Coronary artery (tissue), 2 donors: ENCODE measurements around the gene MTHFD1L.

Source experiments
- DNase-seq: peaks from one replicate; pipeline ENCODE4 v3.0.0-alpha.2; 2017; ENCODE audit warnings: low spot score
- H3K27ac ChIP-seq, 2 donors: fragments of 200-600 bp; sonication (generic); one replicate each; pipeline ENCODE4 v1.5.1; 2016 to 2019
- H3K4me3 ChIP-seq: fragments of 200-600 bp; sonication (generic); 2 replicates; pipeline ENCODE4 v1.5.1; 2016; ENCODE audit warnings: mild to moderate bottlenecking, moderate library complexity
- CTCF ChIP-seq: fragments of 200-600 bp; sonication (generic); IDR thresholded peaks from one replicate; pipeline ENCODE4 v1.5.1; 2019; ENCODE audit warnings: antibody characterized with exemption

The MTHFD1L gene

GRCh38 chr6:150936021-150936555 is 70.6 kb downstream of the MTHFD1L start:
- Histone ChIP-seq H3K27ac (no peak overlapping the region), H3K4me3 (no peak overlapping the region)
- DNase-seq = no peak
- no peak for TF ChIP-seq CTCF

GRCh38 chr6:150937132-150937906 is 71.8 kb downstream of the MTHFD1L start:
- DNase-seq = no peak
- no peak for TF ChIP-seq CTCF
- H3K27ac ChIP-seq = peak overlapping the region in 1 of 2 donors; percentile 43

GRCh38 chr6:150939399-150939798 is 73.9 kb downstream of the MTHFD1L start:
- no peak overlapping the region for H3K4me3 ChIP-seq
- no peak for DNase-seq
- TF ChIP-seq CTCF = no peak
- H3K27ac ChIP-seq = no peak overlapping the region

More at GRCh38 chr6:150937132-150937906, 71.8 kb downstream of the MTHFD1L start:
- H3K4me3 ChIP-seq = no peak overlapping the region

- DNase-seq = no peak
- peak overlapping the region in 1 of 2 donors; percentile 28 for H3K27ac ChIP-seq
- no peak for TF ChIP-seq CTCF
- H3K4me3 ChIP-seq = no peak overlapping the region
Measured at GRCh38 chr6:150940941-150941340, 75.4 kb downstream of the MTHFD1L start.

- Histone ChIP-seq H3K27ac (no peak overlapping the region), H3K4me3 (no peak overlapping the region)
- DNase-seq = no peak
- TF ChIP-seq CTCF = no peak
Measured at GRCh38 chr6:150949526-150949925, 84.0 kb downstream of the MTHFD1L start.

- TF ChIP-seq CTCF = no peak
- H3K27ac ChIP-seq = no peak overlapping the region
- no peak for DNase-seq
- no peak overlapping the region for H3K4me3 ChIP-seq
Measured at GRCh38 chr6:150953851-150954250, 88.3 kb downstream of the MTHFD1L start.

- Histone ChIP-seq H3K4me3 (no peak overlapping the region), H3K27ac (peak overlapping the region in 1 of 2 donors; percentile 61)
- TF ChIP-seq CTCF = no peak
- DNase-seq = no peak
Measured at GRCh38 chr6:150959166-150959565, 93.7 kb downstream of the MTHFD1L start.
